ENCODE measurements around the gene SV2C. TPM values are rescaled to one million over a fixed set of nuclear protein-coding genes. Genes with fewer than 3 reads are reported as not detected.

Gene SV2C
- total RNA-seq, 1 donor from 2014 or later: 0.32 TPM

DNA sequence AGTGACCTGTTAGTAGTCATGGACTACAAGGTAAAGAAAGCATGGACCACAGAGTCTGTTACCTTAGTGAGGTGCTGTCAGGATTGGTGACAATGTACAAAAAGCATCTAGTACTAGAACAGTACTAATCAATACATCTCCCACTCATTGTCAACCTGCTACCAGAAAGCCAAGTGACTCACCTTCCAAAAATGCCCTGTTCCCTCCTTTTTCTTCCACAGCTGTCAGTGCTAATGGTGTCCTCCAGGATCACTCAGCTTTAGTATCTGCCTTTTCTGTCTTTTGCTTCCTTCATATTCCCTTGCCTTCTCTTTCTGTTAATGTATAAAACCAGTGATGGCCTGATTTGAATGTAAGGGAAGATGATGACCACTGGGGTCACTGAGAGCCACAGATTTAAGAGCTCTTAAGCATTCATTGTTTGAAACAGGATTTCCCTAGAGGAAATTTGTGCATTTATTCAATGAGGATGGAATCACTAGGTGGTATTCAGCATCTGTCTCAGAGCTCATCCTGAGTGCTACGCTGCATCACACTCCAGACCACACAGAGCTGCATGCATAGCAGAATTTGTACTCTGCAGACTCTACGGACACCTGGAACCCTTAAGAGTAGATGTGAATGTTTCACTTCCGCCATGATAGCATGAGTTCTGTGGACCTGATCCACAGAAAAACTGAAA lies 71.0 kb downstream of the SV2C start:
- TF ChIP-seq, protein P1, sequence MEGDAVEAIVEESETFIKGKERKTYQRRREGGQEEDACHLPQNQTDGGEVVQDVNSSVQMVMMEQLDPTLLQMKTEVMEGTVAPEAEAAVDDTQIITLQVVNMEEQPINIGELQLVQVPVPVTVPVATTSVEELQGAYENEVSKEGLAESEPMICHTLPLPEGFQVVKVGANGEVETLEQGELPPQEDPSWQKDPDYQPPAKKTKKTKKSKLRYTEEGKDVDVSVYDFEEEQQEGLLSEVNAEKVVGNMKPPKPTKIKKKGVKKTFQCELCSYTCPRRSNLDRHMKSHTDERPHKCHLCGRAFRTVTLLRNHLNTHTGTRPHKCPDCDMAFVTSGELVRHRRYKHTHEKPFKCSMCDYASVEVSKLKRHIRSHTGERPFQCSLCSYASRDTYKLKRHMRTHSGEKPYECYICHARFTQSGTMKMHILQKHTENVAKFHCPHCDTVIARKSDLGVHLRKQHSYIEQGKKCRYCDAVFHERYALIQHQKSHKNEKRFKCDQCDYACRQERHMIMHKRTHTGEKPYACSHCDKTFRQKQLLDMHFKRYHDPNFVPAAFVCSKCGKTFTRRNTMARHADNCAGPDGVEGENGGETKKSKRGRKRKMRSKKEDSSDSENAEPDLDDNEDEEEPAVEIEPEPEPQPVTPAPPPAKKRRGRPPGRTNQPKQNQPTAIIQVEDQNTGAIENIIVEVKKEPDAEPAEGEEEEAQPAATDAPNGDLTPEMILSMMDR (IDR thresholded peaks at IDR 0.05): no peak
- Histone ChIP-seq H3K4me1 (no peaks in the 10 kb centered on the region), H3K4me3 (no peak overlapping the region), H3K27me3 (ENCODE audit: low read depth) (no peaks in the 10 kb centered on the region), H3K36me3 (no peaks in the 10 kb centered on the region), H3K27ac (no peak overlapping the region), H3K9me3 (no peaks in the 10 kb centered on the region)
- intact Hi-C loops (cut with DNase I): no loop called here
- DNase-seq (no peak), ATAC-seq (no peak)

DNA sequence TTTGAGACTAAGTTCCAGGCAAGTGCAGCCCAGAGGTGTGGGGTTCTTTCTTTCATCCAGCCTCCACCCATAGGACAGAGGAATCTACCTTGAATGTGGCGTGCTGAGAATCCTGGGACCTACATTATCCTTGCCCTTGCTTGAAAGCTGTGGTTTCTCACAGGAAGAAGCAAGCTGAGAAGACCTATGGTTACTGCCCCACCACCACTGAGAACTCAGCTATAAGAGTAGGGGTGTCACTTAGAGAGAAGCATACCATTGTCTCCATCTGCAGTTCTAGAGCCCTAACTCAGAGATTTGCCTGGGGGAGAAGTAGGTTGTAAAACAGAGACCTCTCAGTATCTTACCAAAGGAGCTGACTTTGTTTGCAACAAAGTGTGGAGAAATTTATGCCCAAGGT lies 72.4 kb downstream of the SV2C start:
- Histone ChIP-seq H3K27me3 (ENCODE audit: low read depth) (no peaks in the 10 kb centered on the region), H3K27ac (no peak overlapping the region), H3K36me3 (no peaks in the 10 kb centered on the region), H3K4me1 (no peaks in the 10 kb centered on the region), H3K4me3 (no peak overlapping the region), H3K9me3 (no peaks in the 10 kb centered on the region)
- TF ChIP-seq, protein P1 (IDR thresholded peaks at IDR 0.05): no peak
- ATAC-seq (no peak), DNase-seq (no peak)
- intact Hi-C loops (cut with DNase I): no loop called here

DNA sequence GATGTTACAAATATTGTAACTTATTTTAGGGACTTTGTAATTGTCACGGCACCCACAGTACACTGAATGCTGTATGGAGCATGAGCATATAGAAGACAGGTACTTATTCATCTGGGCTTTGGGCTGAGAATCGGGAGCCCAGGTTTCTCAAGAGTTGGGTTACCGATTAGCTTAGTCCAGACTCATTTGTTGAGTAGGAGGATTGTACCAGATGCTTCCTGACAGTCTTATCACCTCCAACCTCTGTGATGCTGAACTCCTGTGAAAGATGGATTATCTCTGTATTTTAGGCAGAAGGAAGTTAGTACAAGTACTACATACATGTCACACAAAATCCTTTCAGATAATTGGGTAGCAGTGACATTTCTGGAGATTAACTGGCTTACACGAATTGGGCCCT lies 79.2 kb downstream of the SV2C start:
- H3K36me3 ChIP-seq: no peaks in the 10 kb centered on the region
- no peak overlapping the region for H3K4me3 ChIP-seq
- no peaks in the 10 kb centered on the region for H3K9me3 ChIP-seq
- DNase-seq (no peak), ATAC-seq (no peak)
- H3K27me3 ChIP-seq (ENCODE audit: low read depth): no peaks in the 10 kb centered on the region
- intact Hi-C loops (cut with DNase I): no loop called here
- TF ChIP-seq, protein P1 (IDR thresholded peaks at IDR 0.05): no peak
- H3K27ac ChIP-seq: no peak overlapping the region
- H3K4me1 ChIP-seq: no peaks in the 10 kb centered on the region

DNA sequence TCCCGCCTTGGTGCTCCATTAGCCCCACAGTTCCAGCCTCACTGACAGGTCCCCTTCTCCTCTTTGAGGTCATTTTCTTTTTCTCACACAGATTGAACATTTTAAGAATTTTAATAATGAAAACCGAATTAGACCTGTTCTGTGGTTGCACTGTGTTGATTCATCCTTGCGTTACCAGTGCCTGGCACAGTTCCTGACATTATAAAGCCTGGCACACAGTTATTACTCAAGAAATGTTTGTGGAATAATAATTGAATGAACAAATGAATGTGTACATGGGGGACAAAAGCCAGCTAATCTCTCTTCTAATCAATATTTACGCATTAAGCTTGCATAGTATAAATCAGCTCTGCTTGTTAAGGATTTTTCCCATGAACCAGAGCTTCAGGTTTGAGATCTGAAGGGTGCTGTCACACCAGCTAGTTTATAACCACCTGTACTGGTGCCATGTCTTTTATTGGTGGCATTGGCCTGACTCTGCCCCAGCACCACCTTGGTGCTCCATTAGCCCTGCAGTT lies 80.0 kb downstream of the SV2C start:
- Histone ChIP-seq H3K27ac (no peak overlapping the region), H3K4me3 (no peak overlapping the region), H3K4me1 (no peaks in the 10 kb centered on the region), H3K36me3 (no peaks in the 10 kb centered on the region), H3K9me3 (no peaks in the 10 kb centered on the region), H3K27me3 (ENCODE audit: low read depth) (no peaks in the 10 kb centered on the region)
- intact Hi-C loops (cut with DNase I): no loop called here
- TF ChIP-seq, protein P1 (IDR thresholded peaks at IDR 0.05): no peak
- DNase-seq: no peak
- no peak for ATAC-seq

DNA sequence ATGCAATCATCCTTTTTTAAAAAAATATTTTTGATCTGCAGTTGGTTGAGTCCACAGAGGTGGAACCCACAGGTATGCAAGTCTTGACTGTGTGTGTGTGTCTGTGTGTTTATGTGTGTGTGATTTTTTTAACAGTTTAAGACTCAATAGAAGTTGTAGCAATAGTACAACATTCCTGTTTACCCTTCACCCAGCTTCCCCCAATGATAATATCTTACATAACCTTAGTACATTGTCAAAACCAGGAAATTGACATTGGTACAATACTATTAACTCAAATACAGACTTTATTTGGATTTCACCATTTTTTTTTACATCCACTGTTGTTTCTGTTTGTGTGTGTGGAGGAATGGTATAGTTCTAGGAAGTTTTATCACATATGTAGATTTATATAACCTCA lies 81.8 kb downstream of the SV2C start:
- no peak overlapping the region for H3K4me3 ChIP-seq
- intact Hi-C loops (cut with DNase I): no loop called here
- ATAC-seq: no peak
- H3K36me3 ChIP-seq: no peaks in the 10 kb centered on the region
- no peak for DNase-seq
- H3K27me3 ChIP-seq (ENCODE audit: low read depth): no peaks in the 10 kb centered on the region
- H3K27ac ChIP-seq: no peak overlapping the region
- TF ChIP-seq, protein P1 (IDR thresholded peaks at IDR 0.05): no peak
- no peaks in the 10 kb centered on the region for H3K9me3 ChIP-seq
- H3K4me1 ChIP-seq: no peaks in the 10 kb centered on the region
